ENCODE measurements around the gene TRAPPC12.

The TRAPPC12 gene

DNA sequence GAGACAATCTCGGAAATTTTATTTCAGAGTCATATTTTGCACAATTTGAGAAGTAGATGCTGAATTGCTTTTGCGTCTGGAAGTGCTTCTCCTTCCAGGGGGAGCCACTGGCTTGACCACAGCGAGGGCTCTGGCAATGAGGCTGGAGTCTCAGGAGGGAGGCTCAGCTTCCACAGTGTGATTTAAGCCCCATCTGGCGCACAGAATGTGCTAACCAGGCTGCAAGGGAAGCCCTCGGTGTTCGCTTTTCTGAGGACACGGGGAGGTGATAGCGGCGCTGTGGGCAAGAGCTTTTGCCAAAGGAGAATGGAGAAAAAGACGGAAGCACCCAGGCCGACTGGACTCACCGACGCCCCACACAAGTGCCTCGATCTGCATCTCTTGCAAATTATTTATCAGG is 87.5 kb downstream of the TRAPPC12 start:
- no peaks in the 10 kb centered on the region for H3K9me3 ChIP-seq (ENCODE audit: control insufficient read depth, low read length)
- peaks cover 3% of the 10 kb centered on the region for H3K4me1 ChIP-seq (ENCODE audit: control insufficient read depth, insufficient read depth, low read length)
- no peak overlapping the region for H3K27ac ChIP-seq (ENCODE audit: insufficient read depth, low read depth, low read length, poor library complexity, severe bottlenecking)
- 92 to 94% methylated on average over 14 of the region's 14 CpGs for WGBS, 2 experiments
- H3K27me3 ChIP-seq (ENCODE audit: control insufficient read depth, insufficient read depth, low read length, poor library complexity, severe bottlenecking): no peaks in the 10 kb centered on the region
- H3K36me3 ChIP-seq (ENCODE audit: control insufficient read depth, insufficient read depth, low read length): no peaks in the 10 kb centered on the region
- no peak overlapping the region for H3K4me3 ChIP-seq (ENCODE audit: insufficient read depth, low read depth, low read length)

DNA sequence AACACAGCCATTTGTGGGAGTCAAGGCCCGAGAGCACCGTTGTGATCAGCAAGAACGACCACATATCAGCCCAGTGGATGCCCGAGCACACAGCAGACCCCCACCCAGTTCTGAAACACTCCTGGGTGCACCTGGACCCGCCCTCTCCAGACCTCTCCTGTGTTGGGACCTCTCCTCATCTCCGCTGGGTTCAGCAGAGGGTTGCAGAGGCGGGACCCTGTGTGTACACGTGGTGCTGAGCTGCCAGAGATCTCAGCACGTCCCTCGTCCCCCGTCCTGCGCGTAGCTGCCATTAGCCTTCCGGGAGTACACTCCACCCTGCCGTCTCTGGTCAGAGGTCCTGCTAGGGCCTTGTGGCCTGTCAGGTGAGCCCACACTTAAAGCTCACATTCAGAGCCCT is 88.2 kb downstream of the TRAPPC12 start:
- peaks cover 2% of the 10 kb centered on the region for H3K4me1 ChIP-seq (ENCODE audit: control insufficient read depth, insufficient read depth, low read length)
- H3K4me3 ChIP-seq (ENCODE audit: insufficient read depth, low read depth, low read length): no peak overlapping the region
- H3K27ac ChIP-seq (ENCODE audit: insufficient read depth, low read depth, low read length, poor library complexity, severe bottlenecking): no peak overlapping the region
- H3K36me3 ChIP-seq (ENCODE audit: control insufficient read depth, insufficient read depth, low read length): no peaks in the 10 kb centered on the region
- no peaks in the 10 kb centered on the region for H3K9me3 ChIP-seq (ENCODE audit: control insufficient read depth, low read length)
- WGBS, 2 experiments: 94% methylated on average over 15 of the region's 15 CpGs
- H3K27me3 ChIP-seq (ENCODE audit: control insufficient read depth, insufficient read depth, low read length, poor library complexity, severe bottlenecking): no peaks in the 10 kb centered on the region

DNA sequence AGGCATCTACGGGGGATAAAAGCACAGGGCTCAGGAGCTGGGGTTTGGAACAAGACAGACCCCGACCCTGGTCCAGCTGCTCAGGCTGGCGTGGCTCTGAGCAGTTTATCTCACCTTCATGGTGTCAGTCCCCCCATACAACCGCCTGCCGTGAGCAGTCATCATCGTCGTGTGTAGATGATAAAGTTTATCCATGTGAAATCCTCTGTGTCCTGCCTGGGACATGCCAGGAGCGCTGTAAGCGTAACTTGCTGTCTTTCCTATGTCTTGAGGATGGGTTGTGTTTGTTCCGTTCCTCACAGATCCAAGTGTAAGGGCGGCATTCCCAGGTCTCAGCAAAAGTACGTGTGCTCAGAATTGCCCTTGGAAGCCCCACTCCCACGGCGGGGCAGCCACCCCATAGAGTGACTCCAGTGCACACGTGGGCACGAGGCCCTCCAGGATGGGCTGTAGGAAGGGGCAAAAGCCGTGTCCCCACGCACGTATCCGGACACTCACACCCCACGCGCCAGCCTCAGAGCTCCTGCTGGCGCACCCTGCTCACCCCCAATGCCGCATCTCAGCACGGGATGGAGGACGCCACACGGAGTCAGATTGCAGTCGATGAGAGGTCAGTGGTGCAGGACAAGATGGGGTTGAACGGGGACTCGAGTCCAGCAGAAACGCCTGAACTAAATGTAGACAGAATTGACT is 88.9 kb downstream of the TRAPPC12 start:
- peaks cover 6% of the 10 kb centered on the region for H3K36me3 ChIP-seq (ENCODE audit: control insufficient read depth, insufficient read depth, low read length)
- whole genome bisulfite sequencing, 2 experiments: 95% methylated on average over 31 of the region's 31 CpGs
- no peak overlapping the region for H3K27ac ChIP-seq (ENCODE audit: insufficient read depth, low read depth, low read length, poor library complexity, severe bottlenecking)
- no peaks in the 10 kb centered on the region for H3K27me3 ChIP-seq (ENCODE audit: control insufficient read depth, insufficient read depth, low read length, poor library complexity, severe bottlenecking)
- H3K4me3 ChIP-seq (ENCODE audit: insufficient read depth, low read depth, low read length): no peak overlapping the region
- H3K4me1 ChIP-seq (ENCODE audit: control insufficient read depth, insufficient read depth, low read length): no peaks in the 10 kb centered on the region
- no peaks in the 10 kb centered on the region for H3K9me3 ChIP-seq (ENCODE audit: control insufficient read depth, low read length)

DNA sequence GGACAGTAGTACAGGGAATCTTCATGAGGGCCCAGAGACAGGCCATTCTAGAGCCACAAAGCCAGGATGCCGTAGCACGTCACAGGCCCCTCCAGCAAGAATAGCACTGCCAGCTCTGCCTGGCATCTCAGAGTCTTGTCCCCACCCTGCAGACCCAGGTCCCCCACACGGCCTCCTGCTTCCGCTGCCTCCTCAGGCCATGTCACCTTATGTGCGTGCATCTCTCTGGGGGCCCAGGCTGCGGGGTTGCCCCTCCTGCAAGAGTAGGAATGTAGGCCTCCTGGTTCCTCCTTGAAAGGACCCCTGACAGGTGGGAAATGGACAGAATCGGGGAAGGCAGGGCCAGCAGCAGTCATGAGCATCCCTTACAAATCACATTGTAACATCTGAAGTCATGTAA is 90.0 kb downstream of the TRAPPC12 start:
- Histone ChIP-seq H3K27me3 (ENCODE audit: control insufficient read depth, insufficient read depth, low read length, poor library complexity, severe bottlenecking) (no peaks in the 10 kb centered on the region), H3K9me3 (ENCODE audit: control insufficient read depth, low read length) (no peaks in the 10 kb centered on the region), H3K36me3 (ENCODE audit: control insufficient read depth, insufficient read depth, low read length) (peaks cover 6% of the 10 kb centered on the region), H3K4me1 (ENCODE audit: control insufficient read depth, insufficient read depth, low read length) (no peaks in the 10 kb centered on the region), H3K27ac (ENCODE audit: insufficient read depth, low read depth, low read length, poor library complexity, severe bottlenecking) (no peak overlapping the region), H3K4me3 (ENCODE audit: insufficient read depth, low read depth, low read length) (no peak overlapping the region)
- WGBS, 2 experiments: 93 to 97% methylated on average over 7 of the region's 7 CpGs

DNA sequence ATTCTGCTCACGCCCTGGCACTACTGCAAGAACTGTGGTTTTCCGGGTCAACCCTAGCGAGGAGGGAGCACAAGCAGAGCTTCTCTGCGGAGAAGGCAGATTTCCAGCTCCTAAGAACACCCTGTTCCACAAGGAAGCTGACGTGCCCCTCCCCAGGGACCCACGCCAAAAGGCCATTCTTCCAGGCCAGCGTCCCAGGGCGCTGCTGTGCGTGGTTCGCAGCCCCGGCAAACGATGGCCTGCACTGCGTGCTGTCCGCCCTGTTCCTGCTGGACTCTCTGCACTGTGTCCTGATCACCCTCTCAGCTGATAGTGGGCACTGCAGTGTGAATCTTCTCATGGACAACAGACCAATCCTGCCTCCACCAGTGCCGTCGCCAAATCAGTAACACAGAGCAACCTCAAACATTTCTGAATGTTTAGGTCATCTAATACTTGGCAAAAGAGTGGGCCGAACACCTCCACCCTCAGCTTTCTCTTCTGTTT is 90.7 kb downstream of the TRAPPC12 start:
- WGBS, 2 experiments: 95% methylated on average over 16 to 17 of the region's 17 CpGs
- Histone ChIP-seq H3K27me3 (ENCODE audit: control insufficient read depth, insufficient read depth, low read length, poor library complexity, severe bottlenecking) (no peaks in the 10 kb centered on the region), H3K9me3 (ENCODE audit: control insufficient read depth, low read length) (no peaks in the 10 kb centered on the region), H3K4me3 (ENCODE audit: insufficient read depth, low read depth, low read length) (no peak overlapping the region), H3K27ac (ENCODE audit: insufficient read depth, low read depth, low read length, poor library complexity, severe bottlenecking) (no peak overlapping the region), H3K36me3 (ENCODE audit: control insufficient read depth, insufficient read depth, low read length) (peaks cover 6% of the 10 kb centered on the region), H3K4me1 (ENCODE audit: control insufficient read depth, insufficient read depth, low read length) (no peaks in the 10 kb centered on the region)

DNA sequence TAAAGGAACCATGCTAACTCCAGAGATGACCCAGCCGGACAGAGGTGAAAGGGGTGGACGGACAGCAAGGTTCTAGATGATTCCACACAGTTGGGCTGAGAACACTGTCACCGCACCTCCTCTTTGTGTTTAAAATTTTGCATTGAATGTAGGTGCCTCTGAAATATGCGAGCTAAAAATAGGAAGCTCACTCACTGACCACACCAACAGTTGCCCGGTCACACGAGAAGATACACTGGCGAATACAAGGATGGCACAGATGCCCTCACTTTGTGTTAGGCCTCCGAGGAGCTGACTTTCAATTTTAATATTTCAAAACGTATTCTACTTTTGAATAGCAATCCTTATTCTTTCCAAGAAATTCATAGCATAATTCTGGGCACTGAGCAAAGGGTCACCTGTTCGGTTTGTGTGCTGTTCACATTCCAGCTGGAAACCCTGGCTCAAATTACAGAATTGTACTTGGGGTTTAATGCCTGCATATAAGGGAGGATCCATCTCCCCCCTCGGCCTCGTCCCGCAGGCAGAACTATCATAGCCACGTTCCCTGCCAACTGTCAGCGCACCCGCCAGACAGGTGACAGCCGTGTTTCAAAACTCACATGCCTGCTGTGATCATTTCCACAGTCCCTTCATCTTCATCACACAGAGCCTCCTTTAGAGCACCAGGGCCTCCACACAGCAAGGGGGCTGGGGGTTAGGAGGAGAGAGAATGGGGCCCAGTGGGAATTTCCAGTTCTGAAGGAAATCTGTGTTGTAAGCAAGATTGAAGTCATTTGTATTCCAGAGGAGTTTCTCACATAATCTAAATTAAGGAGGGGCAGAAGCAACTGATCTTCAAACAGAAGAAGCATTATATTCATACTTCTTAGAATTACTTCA is 91.6 kb downstream of the TRAPPC12 start:
- peaks cover 6% of the 10 kb centered on the region for H3K36me3 ChIP-seq (ENCODE audit: control insufficient read depth, insufficient read depth, low read length)
- no peaks in the 10 kb centered on the region for H3K27me3 ChIP-seq (ENCODE audit: control insufficient read depth, insufficient read depth, low read length, poor library complexity, severe bottlenecking)
- H3K4me3 ChIP-seq (ENCODE audit: insufficient read depth, low read depth, low read length): no peak overlapping the region
- H3K27ac ChIP-seq (ENCODE audit: insufficient read depth, low read depth, low read length, poor library complexity, severe bottlenecking): no peak overlapping the region
- H3K9me3 ChIP-seq (ENCODE audit: control insufficient read depth, low read length): no peaks in the 10 kb centered on the region
- 91 to 93% methylated on average over 17 of the region's 17 CpGs for WGBS, 2 experiments
- peaks cover 3% of the 10 kb centered on the region for H3K4me1 ChIP-seq (ENCODE audit: control insufficient read depth, insufficient read depth, low read length)

DNA sequence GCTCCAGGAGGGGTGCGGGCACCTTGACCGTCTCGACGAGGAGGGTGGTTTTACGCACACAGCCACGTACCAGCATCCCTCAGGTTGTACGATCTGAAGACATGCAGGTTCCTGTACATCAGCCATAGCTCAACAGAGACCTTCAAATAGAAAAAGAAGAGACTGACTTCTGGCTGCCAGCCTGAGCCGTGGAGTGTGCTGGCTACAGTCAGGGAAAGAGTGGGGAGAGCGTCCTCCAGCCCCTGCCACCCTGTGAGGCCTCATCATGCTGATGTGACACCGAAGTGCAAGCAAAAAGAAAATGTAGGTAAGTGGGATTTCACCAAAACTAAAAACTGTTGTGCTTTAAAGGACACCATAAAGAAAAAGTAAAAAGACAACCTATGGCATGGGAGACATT is 92.8 kb downstream of the TRAPPC12 start:
- Histone ChIP-seq H3K4me3 (ENCODE audit: insufficient read depth, low read depth, low read length) (no peak overlapping the region), H3K4me1 (ENCODE audit: control insufficient read depth, insufficient read depth, low read length) (peaks cover 11% of the 10 kb centered on the region), H3K27me3 (ENCODE audit: control insufficient read depth, insufficient read depth, low read length, poor library complexity, severe bottlenecking) (no peaks in the 10 kb centered on the region), H3K27ac (ENCODE audit: insufficient read depth, low read depth, low read length, poor library complexity, severe bottlenecking) (no peak overlapping the region), H3K9me3 (ENCODE audit: control insufficient read depth, low read length) (no peaks in the 10 kb centered on the region), H3K36me3 (ENCODE audit: control insufficient read depth, insufficient read depth, low read length) (peaks cover 6% of the 10 kb centered on the region)
- WGBS, 2 experiments: 92% methylated on average over 10 of the region's 10 CpGs

DNA sequence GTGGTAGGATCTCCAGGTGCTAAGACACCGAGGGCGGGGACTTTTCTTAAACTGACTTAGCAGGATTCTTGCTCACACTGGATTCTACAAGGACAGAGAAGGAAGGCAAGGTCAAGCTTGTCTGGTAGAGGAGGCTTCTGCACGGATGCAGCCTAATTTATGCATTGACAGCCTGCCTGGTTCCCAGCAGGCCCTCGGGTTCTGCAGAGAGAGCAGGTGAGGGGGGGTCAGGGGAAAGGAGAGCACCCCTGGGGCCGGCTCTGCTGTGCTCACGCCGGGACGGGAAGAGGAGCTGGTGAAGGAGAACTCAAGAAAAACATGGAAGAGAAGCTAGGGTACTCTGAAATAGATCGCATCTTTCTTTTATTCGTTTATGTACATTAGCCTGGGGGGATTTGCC is 93.5 kb downstream of the TRAPPC12 start:
- Histone ChIP-seq H3K4me1 (ENCODE audit: control insufficient read depth, insufficient read depth, low read length) (peaks cover 11% of the 10 kb centered on the region), H3K4me3 (ENCODE audit: insufficient read depth, low read depth, low read length) (no peak overlapping the region), H3K27ac (ENCODE audit: insufficient read depth, low read depth, low read length, poor library complexity, severe bottlenecking) (no peak overlapping the region), H3K27me3 (ENCODE audit: control insufficient read depth, insufficient read depth, low read length, poor library complexity, severe bottlenecking) (no peaks in the 10 kb centered on the region), H3K36me3 (ENCODE audit: control insufficient read depth, insufficient read depth, low read length) (peaks cover 6% of the 10 kb centered on the region), H3K9me3 (ENCODE audit: control insufficient read depth, low read length) (no peaks in the 10 kb centered on the region)
- 65% methylated on average over 10 of the region's 10 CpGs for WGBS, 2 experiments

DNA sequence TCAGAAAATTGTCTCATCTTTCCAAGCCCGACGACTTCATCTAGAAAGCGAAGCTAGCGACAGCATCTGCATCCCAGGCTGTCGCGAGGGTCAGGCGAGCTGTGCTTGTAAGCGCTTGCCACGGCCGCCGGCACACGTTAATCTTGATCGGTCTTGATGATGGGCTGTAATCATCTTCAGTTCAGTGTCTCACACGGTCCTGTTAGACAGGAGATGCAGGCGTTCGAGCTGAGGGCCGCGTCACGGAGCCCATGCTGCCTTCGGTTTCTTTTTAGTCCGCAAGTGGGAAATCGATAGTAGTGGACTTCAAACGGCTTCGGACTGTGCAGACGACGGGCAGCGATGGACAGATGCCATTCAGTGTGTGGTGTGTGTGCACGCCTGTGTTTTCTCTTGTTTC is 96.3 kb downstream of the TRAPPC12 start:
- WGBS, 2 experiments: 96 to 97% methylated on average over 28 of the region's 28 CpGs
- Histone ChIP-seq H3K27ac (ENCODE audit: insufficient read depth, low read depth, low read length, poor library complexity, severe bottlenecking) (peak overlapping the region; percentile 8), H3K4me3 (ENCODE audit: insufficient read depth, low read depth, low read length) (no peak overlapping the region), H3K27me3 (ENCODE audit: control insufficient read depth, insufficient read depth, low read length, poor library complexity, severe bottlenecking) (no peaks in the 10 kb centered on the region), H3K9me3 (ENCODE audit: control insufficient read depth, low read length) (no peaks in the 10 kb centered on the region), H3K4me1 (ENCODE audit: control insufficient read depth, insufficient read depth, low read length) (peaks cover 11% of the 10 kb centered on the region), H3K36me3 (ENCODE audit: control insufficient read depth, insufficient read depth, low read length) (peaks cover 12% of the 10 kb centered on the region)

DNA sequence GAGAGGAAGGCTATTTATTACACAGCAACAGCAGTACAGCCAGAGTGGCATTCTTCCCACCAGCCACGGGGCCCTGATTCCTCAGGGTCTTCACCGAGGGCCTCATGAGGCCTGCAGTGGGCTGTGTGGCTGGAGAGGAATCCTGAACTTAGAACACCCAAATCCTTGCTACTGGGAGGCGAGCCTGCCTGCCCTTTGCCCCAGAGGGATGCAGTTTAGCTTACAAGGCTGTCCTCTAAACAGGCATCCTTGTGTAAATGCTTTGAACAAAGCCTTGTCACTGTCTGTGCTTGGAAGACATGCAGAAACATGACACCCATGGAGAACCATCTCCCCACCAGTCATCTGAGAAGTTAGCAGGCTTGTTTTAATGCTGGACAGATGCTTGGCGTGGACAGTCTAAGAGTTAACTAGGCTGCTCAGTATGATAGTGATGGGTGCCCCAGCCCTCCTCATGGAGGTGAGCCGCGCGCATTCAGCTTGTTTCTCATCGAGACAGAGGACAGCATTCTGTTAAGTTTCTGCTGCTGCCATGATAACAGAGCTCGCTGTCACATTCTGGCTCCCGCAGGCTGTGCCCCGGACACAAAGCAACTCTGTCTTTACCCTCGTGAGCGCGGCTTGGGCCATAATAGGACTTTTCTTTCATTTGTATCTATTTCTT is 97.0 kb downstream of the TRAPPC12 start:
- peaks cover 11% of the 10 kb centered on the region for H3K4me1 ChIP-seq (ENCODE audit: control insufficient read depth, insufficient read depth, low read length)
- peaks cover 12% of the 10 kb centered on the region for H3K36me3 ChIP-seq (ENCODE audit: control insufficient read depth, insufficient read depth, low read length)
- no peaks in the 10 kb centered on the region for H3K27me3 ChIP-seq (ENCODE audit: control insufficient read depth, insufficient read depth, low read length, poor library complexity, severe bottlenecking)
- H3K27ac ChIP-seq (ENCODE audit: insufficient read depth, low read depth, low read length, poor library complexity, severe bottlenecking): peak overlapping the region; percentile 8
- no peaks in the 10 kb centered on the region for H3K9me3 ChIP-seq (ENCODE audit: control insufficient read depth, low read length)
- 81 to 83% methylated on average over 14 of the region's 14 CpGs for WGBS, 2 experiments
- no peak overlapping the region for H3K4me3 ChIP-seq (ENCODE audit: insufficient read depth, low read depth, low read length)
